Measurements from ENCODE around the gene PPP1R3E. TPM values are rescaled to one million over a fixed set of nuclear protein-coding genes. Genes with fewer than 3 reads are reported as not detected.

Gene PPP1R3E
- total and polyA plus RNA-seq, 2 of the 13 experiments (the other 11 are each of a cell fraction or from before 2014, with no cell fraction given), result 16.5 to 26.5 TPM

GRCh38 chr14:23306412-23307145 lies 3.9 kb upstream of the PPP1R3E start, which contains the start of gene BCL2L2 (continued):
- no peak for TF ChIP-seq ZXDC (CRISPR knock-in tag; IDR thresholded peaks at IDR 0.05)
- TF ChIP-seq CENPT (CRISPR knock-in tag; IDR thresholded peaks at IDR 0.05; ENCODE audit: low read depth), result no peak; the same call in 1 of the 2 replicates
- no peak for TF ChIP-seq TERF1 (CRISPR knock-in tag; IDR thresholded peaks at IDR 0.05)
- peak; percentile 89 for TF ChIP-seq HNRNPH1 (optimal IDR thresholded peaks at IDR 0.05; ENCODE audit: low read depth, low read length)
- TF ChIP-seq FOXM1 (CRISPR knock-in tag; IDR thresholded peaks at IDR 0.05), result no peak; the same call in 1 of the 2 replicates
- TF ChIP-seq SKI (IDR thresholded peaks at IDR 0.05; ENCODE audit: partially characterized antibody), result peak; percentile 64
- TF ChIP-seq TFAP4 (IDR thresholded peaks at IDR 0.05; ENCODE audit: borderline replicate concordance, low read depth), result peak; percentile 90
- TF ChIP-seq ZBTB21 (CRISPR knock-in tag; IDR thresholded peaks at IDR 0.05), result 0 out of 2 replicates have a peak, but pooled peaks have one; percentile 15
- TF ChIP-seq EZH2 (conservative IDR thresholded peaks at IDR 0.05; ENCODE audit: low read depth, low read length), result no peak
- TF ChIP-seq NBN (conservative IDR thresholded peaks at IDR 0.05), result no peak
- TF ChIP-seq ZNF253 (CRISPR knock-in tag; IDR thresholded peaks at IDR 0.05; ENCODE audit: borderline replicate concordance), result no peak; the same call in 1 of the 2 replicates
- TF ChIP-seq ZNF367 (CRISPR knock-in tag; IDR thresholded peaks at IDR 0.05; ENCODE audit: borderline replicate concordance), result no peak
- peak; percentile 100 for TF ChIP-seq ZFX (CRISPR knock-in tag; IDR thresholded peaks at IDR 0.05; ENCODE audit: low read depth)
- TF ChIP-seq ZNF350 (CRISPR knock-in tag; IDR thresholded peaks at IDR 0.05; ENCODE audit: borderline replicate concordance, low read depth), result peak; percentile 100
- peak; percentile 98; the same call in 1 of the 2 replicates for TF ChIP-seq ZNF235 (CRISPR knock-in tag; IDR thresholded peaks at IDR 0.05; ENCODE audit: borderline replicate concordance)
- TF ChIP-seq SIX4 (CRISPR knock-in tag; IDR thresholded peaks at IDR 0.05), result peak; percentile 89
- peak; percentile 71; the same call in 1 of the 2 replicates for TF ChIP-seq HES4 (CRISPR knock-in tag; IDR thresholded peaks at IDR 0.05; ENCODE audit: borderline replicate concordance)
- peak; percentile 50; the same call in 1 of the 2 replicates for TF ChIP-seq PBX2 (CRISPR knock-in tag; IDR thresholded peaks at IDR 0.05)
- no peak for TF ChIP-seq MBD4 (IDR thresholded peaks at IDR 0.05; ENCODE audit: borderline replicate concordance, low read length)
- TF ChIP-seq E2F2 (CRISPR knock-in tag; IDR thresholded peaks at IDR 0.05; ENCODE audit: borderline replicate concordance), result peak; percentile 94; the same call in 1 of the 2 replicates
- TF ChIP-seq WIZ (CRISPR knock-in tag; IDR thresholded peaks at IDR 0.05), result peak; percentile 61; the same call in 1 of the 2 replicates
- peak; percentile 94 for TF ChIP-seq ELF4 (CRISPR knock-in tag; IDR thresholded peaks at IDR 0.05; ENCODE audit: borderline replicate concordance)
- peak; percentile 99 for TF ChIP-seq KAT8 (CRISPR knock-in tag; IDR thresholded peaks at IDR 0.05)
